Activated CD4-positive, alpha-beta T cell treated with anti-CD3 and anti-CD28 coated beads for 1 hour (primary cell): Measurements from ENCODE around the gene PI3.

Experiments used
- DNase-seq: peaks from one replicate; pipeline ENCODE4 v3.0.0-alpha.2; 2020

Gene PI3

DNA sequence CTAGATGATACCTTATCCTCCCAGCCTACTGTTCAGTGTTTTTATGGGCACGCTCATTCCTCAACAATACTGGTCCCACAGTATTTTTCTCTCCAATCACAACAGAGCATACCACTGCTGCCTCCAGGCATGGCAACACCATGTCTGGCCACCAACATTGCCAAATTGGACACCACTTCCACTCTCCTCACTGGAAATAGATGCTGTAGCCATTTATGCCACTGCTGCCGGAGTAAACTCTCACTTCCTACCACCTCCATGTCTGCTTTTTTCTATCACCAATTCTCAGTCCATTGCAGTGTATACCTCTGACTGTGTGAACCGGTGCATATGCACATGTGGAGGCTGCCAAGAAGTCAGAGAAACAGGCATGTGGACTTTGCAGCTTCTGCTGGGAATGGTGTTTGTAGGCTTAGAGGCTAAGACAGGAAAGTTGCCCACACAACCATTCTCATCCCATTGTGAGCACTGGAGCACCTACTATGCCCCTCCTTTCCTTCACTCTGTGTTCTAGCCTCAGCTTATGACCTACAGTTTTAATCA lies 14.4 kb downstream of the PI3 start:
- DNase-seq: no peak

DNA sequence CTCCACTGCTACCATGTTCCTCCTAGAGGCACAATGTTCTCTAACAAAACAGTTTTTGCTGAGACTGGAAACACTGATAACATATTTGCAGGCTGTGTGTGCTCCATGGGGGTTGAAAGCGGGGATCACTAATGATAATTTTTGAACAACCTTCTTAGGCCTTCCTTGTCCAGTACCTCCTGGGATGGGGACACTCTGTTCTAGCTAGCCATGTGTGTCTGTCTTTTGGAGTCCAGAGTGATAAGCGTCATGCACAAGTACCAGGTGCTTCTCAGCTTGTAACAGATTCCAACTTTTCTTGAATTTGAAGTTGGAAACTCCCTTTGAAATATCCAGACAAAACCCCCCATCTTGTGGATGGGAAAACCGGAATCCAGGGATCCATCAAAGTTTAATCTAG lies 15.2 kb downstream of the PI3 start:
- DNase-seq: no peak

DNA sequence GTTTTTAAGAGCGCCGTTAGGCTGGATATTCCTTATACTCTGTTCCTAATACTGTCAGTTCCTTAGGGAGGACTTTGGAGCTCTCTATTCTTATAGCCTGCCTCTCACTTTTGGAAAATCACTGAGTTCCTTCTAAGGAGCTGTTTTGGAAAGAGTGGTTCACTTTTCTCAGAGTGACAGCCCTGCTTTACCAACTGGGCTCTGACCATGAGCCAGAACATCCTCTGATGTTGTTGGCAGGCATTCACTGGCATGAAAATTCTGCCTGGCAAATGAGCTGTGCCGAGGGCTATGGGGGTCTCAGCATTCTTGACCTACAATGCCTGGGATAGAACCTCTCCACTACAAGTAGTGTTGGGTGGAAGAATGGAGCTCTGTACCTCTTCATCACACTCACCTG lies 17.2 kb downstream of the PI3 start:
- DNase-seq: no peak

- DNase-seq: no peak
These were observed 18.6 kb downstream of the PI3 start for GRCh38 chr20:45193331-45193730.

DNA sequence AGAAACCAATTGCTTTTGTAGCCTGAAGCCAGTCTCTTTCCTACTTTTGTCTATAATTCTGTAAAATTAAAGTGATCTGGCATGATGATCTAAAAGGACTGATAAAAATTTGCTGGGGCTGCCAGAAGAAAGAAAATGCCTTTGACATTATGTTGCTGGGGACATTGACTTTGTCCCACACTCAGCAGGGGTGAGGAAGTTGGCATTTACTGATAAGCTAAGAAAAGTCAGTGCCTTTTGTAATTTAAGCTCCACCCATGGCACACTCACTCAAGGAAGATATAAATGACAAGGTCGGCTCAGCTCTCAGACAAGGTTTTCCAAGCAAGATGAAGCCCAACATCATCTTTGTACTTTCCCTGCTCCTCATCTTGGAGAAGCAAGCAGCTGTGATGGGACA lies 32.0 kb downstream of the PI3 start, which contains the start of gene SEMG1:
Gene SEMG1, plus strand, starts transcription at position 309 of the 400 bp plus-strand sequence. Its CDS starts 21 bp downstream, at position 330.
- no peak for DNase-seq

- no peak for DNase-seq
These were observed 35.2 kb downstream of the PI3 start for GRCh38 chr20:45209924-45210323.

GRCh38 chr20:45211569-45212474 lies 37.1 kb downstream of the PI3 start:
- DNase-seq: no peak

GRCh38 chr20:45212836-45213235 lies 38.1 kb downstream of the PI3 start:
- DNase-seq: no peak

GRCh38 chr20:45218124-45218523 lies 43.4 kb downstream of the PI3 start:
- DNase-seq: no peak

DNA sequence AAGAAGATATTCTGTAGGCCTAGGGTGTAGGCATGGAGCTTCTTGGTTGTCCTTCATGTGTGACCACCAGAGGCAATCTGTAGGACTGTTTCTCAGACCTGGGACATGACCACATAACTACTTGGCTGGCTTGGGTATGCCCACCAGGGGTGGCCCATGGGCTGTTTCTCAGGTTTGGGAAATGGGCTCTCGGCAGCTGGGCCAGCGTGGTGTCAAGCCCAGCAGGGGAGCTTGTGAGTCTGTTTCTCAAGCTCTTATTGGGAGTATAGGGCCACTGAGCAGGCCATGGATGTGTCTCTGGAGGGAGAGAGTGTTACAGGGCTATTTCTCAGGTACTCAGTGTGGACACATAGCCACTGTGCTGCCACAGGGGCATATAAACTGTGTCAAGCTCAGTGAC lies 43.9 kb downstream of the PI3 start:
- no peak for DNase-seq

- DNase-seq: no peak
These were observed 46.4 kb downstream of the PI3 start, which contains the start of gene SEMG2 for GRCh38 chr20:45221076-45221475. TSS of gene SEMG2 (plus strand) at chr20:45221373. CDS start at chr20:45221390, 17 bp downstream.

DNA sequence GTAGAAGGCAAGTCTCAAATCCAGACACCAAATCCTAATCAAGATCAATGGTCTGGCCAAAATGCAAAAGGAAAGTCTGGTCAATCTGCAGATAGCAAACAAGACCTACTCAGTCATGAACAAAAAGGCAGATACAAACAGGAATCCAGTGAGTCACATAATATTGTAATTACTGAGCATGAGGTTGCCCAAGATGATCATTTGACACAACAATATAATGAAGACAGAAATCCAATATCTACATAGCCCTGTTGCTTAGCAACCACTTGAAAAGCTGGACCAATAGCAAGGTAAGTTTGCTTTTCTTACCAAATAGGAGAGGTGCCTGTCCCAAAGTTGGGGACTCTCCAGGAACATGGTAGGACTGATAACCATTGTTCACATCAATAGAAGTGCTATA lies 48.4 kb downstream of the PI3 start:
- no peak for DNase-seq
